DOHH2 (cell line): ENCODE measurements around the gene OTX1.

Experiments
- EZH2phosphoT487 ChIP-seq: fragments of 200-600 bp; sonication (generic); IDR thresholded peaks from 2 replicates; pipeline ENCODE4 v1.6.1; 2017; ENCODE audit warnings: borderline replicate concordance, mild to moderate bottlenecking, antibody characterized with exemption, low read length, moderate library complexity, mixed read lengths
- TF ChIP-seq, protein P1 (sequence below): fragments of 200-600 bp; sonication (generic); IDR thresholded peaks from one replicate; pipeline ENCODE4 v1.5.1; 2014; ENCODE audit warnings: antibody characterized with exemption, mild to moderate bottlenecking, low read depth, low read length; ENCODE audit not compliant: poor library complexity, severe bottlenecking

DNA sequence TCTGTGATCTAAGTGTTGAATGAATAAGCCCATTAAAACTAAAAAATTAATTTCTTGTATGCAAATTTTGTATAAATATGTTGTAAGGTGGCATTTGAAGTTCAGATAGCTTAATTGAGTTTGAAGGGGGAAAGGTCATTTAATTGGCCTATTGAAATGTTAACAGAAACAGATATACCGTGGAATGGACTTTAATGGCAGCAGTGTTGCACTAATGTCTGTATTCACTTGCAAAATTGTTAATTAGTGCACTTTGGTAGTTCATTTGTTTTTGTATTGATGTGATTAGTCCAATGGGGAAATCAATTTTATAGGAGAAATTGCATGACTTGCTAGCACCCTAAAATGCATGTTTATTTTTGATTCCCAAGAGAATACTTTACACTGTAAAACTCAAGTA is 41.8 kb upstream of the OTX1 start:
- TF ChIP-seq, protein P1, sequence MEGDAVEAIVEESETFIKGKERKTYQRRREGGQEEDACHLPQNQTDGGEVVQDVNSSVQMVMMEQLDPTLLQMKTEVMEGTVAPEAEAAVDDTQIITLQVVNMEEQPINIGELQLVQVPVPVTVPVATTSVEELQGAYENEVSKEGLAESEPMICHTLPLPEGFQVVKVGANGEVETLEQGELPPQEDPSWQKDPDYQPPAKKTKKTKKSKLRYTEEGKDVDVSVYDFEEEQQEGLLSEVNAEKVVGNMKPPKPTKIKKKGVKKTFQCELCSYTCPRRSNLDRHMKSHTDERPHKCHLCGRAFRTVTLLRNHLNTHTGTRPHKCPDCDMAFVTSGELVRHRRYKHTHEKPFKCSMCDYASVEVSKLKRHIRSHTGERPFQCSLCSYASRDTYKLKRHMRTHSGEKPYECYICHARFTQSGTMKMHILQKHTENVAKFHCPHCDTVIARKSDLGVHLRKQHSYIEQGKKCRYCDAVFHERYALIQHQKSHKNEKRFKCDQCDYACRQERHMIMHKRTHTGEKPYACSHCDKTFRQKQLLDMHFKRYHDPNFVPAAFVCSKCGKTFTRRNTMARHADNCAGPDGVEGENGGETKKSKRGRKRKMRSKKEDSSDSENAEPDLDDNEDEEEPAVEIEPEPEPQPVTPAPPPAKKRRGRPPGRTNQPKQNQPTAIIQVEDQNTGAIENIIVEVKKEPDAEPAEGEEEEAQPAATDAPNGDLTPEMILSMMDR: no peak
- TF ChIP-seq EZH2phosphoT487: no peak
